HG03354 (cell line): ENCODE measurements around the gene CERS6.

Source experiments
- ATAC-seq: cut with Tn5 transposase; IDR thresholded peaks from one replicate; pipeline ENCODE4 v1.9.1; 2021; ENCODE audit warnings: mild to moderate bottlenecking; ENCODE audit not compliant: unreplicated experiment, poor library complexity, severe bottlenecking

Gene CERS6

DNA sequence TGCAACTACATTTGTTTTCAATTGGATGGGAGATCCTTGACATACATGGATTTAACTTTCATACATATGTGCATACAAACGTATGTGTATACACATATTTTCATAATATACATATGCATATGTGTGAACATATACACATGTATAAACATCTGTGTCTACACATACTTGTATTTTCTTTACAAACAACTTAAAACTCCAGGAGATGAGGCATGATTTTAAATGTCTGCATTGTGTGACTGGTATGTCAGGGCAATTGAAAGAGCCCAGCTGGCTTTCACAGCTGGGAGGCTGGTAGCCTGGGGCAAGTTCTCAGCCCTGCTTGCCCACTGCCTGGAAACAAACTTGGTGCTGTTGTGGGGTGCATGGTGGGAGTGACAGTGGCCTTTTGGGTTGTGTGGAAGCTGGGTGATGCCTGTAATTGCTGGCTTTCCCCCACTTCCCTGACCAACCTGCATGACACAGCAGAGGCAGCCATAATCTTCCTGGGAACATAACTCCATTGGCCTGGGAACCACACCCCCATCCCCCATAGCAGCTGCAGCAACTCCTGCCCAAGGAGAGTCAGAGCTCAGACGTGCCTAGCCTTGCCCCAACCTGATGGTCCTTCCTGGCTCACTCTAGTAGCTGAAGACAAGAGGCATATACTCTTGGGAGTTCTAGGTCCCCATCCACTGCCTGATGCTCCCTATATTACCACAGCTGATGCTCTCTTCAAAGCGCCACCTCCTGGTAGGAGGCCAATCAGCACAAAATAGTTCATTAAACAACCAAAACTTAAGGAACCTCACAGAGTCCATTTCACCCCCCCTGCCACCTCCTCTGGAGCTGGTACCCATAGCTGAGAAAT lies 158.3 kb downstream of the CERS6 start:
- no peak for ATAC-seq

DNA sequence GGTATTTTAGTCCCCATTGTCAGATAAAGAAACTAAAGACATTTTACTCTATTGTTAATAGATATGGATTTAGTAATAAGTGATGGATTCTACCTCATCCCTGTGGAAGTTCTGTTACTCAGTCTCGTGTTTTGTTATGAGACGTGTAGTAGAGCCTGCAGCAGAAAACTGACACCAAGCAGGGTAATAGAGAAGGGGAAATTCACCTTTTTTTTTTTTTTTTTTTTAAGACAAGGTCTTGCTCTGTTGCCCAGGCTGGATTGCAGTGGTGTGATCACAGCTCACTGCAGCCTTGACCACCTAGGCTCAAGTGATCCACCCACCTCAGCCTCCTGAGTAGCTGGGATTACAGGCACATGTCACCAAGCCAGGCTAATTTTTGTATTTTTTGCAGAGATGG lies 164.5 kb downstream of the CERS6 start:
- no peak for ATAC-seq

DNA sequence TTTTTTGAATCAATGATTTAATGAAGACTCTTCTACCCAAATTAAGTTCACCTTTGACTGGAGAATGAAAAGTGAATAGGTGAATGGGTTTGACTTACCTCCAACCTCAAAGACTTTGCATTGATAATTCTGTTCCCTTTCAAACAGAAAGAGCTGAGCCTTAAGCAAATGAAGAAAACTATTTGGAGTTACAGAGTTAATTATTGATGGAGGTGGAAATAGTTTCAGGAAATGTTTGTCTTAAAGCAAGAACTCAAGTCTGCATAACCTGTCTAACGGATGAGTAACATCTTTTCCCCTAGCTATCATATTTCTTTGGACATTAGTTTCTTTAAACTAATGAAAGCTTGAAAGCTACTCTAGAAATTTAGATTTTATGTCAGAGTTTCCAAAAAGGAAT lies 166.5 kb downstream of the CERS6 start:
- peak; percentile 47 for ATAC-seq

DNA sequence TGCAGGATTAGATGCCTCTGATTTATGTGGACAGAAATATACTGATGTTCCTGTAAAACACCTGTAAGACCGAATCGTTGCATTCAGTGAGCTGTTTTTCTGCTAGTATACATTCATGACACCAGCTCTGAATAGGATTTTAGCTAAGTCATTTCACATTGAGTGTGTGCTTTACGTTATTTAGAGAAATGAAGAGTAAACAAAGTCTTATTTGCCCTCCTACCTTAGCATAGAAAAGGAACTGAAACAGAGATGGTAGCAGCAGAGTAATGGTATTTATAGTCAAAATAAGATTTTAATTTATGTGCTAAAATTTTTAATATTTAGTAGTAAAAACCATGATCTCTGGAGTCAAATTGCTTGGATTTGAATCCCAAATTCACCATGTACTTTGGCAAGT lies 168.0 kb downstream of the CERS6 start:
- ATAC-seq, result no peak

DNA sequence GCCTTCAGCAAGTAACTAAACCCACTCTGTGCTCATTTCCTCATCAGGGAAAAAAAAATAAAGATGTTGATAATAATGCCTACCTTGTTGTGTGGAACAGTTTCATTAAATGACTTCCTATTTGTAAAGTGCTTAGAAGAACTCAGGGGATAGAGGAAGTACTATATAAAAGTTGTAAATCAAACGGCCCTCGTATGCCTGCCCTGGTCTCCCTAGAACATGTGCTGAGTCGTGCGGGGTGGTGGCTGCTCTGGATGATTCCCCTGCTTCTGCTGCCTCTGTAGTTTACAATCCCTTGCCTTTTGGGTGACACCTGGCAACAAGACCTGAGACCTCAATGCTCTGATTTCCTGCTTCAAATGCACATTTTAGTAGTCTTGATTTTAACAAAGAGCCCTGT lies 170.0 kb downstream of the CERS6 start:
- no peak for ATAC-seq

DNA sequence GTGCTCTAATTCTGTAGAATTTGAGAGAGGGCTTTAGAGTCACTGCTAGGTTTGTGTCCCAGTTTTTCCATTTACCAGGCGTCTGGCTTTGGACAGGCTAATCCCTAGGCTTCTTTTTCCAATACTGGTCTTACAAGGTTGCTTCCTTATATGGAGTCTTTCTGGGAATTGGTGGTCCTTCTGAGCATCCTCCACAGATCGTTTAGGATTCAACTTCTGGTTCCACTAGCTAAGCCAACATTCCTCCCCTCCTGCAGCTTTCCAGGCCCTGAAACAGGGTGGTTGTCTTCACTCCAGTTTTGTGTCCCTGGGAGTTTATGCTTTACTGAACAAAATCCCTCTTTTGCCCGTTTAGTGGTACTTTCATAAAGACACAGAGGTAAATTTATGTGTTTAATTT lies 170.6 kb downstream of the CERS6 start:
- ATAC-seq, result no peak

DNA sequence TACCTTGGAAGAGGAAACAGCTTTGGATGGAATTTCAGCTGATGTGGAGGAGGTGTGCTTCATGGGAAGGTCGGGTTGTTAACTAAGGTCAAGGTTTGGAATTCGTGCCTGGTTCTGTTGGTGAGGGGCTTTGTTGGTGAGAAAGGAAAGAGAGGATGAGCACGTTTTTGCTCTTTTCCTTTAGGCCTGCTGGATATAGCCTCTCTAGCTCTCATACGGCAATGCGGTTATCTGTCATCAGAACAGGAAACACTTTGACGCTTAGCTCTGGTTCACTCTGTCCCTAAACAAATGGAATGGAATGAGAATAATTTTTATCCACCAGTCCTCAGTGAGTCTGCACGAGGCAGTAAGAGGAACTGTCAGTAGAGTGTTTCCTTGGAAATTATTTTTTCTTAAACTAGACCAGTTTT lies 176.6 kb downstream of the CERS6 start:
- ATAC-seq, result peak; percentile 30

DNA sequence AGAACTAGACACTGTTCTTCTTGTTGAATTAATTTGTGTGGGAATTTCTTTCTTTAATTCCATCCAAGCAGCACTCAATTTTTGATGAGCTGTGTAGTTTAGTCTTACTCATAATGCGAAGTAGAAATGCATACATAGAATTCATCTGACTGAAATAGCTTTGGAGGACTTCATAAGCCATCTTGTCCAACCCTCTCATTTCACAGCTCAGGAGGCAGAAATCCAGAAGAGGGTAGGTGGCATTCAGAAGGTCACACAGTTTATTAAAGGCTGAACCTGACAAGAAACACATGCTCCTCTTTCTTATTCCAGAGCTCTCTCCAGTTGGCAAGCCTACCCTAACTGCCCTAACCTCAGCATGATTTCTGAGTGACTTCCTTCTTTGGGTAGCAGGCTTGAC lies 177.1 kb downstream of the CERS6 start:
- no peak for ATAC-seq

DNA sequence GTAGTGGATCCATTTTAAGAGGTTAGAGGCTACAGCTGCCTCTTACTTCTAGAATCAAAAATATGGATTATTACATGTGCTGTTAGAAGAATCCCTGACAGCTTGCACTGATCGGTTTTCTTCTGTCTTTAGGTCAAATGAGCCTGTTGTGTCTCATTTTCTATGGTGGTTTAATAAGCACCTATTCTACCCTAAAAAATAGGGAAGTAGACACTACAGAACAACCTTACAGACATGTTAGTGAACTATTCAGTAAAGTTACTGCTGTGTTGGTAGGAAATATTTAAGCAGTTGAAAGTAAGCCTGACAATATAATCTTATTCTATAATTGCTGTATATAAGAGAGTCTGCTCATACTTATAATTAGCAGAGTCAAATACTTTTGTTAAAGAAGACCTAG lies 177.8 kb downstream of the CERS6 start:
- peak; percentile 56 for ATAC-seq

DNA sequence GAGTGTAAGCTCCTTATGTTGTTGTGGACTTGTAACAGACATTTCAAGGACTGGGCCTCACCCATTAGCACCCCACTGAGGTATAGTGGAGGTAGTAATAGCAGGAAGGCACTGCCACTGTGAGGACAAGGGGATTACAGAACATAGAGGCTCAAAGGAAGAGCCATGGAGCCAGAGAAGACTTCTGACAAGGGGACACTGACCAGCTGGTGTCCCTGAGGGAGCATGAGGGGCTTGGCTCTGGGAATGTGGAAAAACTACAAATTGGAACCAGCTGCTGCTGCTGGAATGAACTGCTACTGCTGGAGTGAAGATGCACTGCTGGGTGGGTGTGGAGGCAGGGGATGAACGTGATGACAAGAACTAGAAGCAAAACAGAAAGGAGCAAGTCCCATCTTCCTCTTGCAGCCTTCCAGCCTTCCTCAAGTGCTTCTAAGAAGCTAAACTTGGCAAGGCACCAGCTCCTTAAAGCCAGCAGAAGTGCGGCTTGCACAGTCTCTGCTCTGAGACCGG lies 179.0 kb downstream of the CERS6 start:
- peak; percentile 43 for ATAC-seq

DNA sequence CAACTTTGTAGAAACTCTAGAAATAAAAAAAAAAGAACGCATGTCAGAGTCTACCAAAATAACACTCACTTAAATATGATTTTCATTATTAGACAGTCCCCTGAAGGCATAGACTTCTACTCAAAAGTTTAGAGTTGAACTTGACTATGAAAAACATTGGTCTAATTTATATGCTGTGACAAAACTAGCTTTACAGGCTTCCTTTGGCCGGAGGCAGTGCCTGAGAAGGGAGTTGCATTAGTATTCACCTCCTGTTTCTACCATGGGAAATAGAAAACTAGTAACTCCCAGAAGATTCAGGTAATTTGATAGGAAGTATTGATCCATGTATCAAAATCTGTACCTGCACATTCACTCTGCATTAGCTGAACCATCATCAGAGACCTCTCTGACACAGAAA lies 182.9 kb downstream of the CERS6 start:
- ATAC-seq, result no peak

DNA sequence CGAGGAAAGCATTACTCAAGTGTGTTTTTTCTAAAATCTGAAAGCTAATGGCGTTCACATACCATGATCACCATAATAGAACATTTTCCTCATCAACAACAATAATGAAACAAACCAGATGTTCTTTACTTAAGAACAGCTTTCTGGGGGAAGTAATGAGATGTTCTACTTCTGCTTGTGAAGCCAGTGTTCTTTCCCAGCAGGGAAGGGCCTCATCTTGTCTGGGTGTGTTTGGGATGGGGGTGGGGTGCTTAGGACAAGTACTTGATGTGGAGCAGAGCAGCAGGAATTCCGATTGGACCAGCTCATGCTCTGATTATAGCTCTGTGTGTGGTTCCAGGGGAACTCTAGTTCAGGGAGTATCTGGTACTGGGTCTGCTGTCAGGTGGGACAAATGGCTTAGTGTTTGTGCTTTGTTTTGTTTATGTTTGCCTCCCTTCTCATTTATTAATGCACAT lies 183.4 kb downstream of the CERS6 start:
- ATAC-seq, result no peak

DNA sequence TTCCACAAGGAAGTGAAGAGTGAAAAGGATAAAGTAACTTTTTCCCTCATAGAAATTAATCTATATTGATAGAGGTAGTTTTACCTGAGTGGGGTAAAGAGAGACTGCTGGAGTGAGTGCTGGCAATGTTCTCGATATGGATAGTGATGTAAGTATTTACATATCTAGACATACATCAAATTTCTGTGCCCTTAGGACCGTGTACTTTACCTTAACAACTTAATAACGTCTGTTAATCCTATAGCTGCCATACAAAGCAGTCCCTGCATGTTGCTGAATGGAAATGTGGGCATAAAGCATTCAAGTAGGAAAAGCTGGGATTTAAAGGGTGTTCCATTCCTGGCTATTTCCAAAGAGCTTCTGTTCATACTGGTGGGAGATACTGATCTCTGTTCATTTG lies 184.0 kb downstream of the CERS6 start:
- no peak for ATAC-seq

DNA sequence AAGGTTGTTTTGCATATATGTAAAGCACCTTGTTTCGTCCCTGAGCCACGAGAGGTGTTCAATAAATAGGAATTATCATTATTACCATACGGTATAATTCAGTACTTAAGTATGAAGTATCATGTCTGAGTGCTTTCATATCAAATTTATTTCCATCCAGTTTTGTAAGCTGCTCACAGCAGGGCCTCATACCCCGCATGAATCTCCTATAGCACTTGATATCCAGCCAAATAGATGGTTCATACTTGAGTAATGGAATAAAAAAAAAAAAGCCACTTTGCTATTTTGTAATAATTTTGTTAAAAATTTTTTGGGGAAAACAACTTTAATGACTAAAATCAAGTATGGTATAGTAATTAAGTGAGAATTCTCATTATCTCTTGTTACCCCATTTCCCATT lies 185.6 kb downstream of the CERS6 start:
- ATAC-seq, result no peak

DNA sequence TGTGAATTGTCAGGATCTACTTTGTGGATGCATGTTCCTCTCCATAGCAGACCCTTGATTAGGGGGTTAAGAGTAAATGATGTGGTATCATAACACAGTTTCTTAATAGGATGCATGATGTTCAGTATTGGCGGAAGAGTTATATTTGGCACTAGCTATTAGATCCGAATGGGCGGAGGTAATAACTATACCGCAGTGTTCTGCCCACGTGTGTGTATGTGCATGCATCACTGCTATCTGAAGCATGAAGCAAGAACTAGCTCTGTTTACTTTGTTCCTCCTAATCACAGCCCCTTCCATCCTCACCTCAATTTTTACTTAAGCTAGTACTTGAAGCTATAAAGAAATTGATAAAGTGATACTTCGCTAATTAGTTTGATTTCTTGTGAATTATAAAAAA lies 186.8 kb downstream of the CERS6 start:
- no peak for ATAC-seq

DNA sequence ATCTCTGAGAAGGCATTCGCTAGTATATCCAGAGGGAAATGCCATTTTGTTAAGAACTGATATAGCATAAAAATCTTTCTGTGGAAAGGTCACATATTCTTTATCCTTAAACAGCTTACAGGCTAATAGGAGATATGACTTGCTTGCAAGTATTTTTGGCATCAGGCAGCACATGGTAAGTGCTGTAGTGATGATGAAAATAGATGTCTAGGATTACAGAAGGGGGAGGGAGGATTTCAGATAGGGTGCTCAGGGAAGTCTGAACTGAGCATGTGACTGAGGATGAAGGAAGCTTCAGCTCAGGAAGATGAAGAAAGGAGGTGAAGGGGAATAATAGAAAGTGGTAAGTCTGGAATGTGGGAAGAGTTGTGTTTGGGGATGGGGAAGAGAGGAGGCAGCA lies 187.9 kb downstream of the CERS6 start:
- ATAC-seq, result no peak

DNA sequence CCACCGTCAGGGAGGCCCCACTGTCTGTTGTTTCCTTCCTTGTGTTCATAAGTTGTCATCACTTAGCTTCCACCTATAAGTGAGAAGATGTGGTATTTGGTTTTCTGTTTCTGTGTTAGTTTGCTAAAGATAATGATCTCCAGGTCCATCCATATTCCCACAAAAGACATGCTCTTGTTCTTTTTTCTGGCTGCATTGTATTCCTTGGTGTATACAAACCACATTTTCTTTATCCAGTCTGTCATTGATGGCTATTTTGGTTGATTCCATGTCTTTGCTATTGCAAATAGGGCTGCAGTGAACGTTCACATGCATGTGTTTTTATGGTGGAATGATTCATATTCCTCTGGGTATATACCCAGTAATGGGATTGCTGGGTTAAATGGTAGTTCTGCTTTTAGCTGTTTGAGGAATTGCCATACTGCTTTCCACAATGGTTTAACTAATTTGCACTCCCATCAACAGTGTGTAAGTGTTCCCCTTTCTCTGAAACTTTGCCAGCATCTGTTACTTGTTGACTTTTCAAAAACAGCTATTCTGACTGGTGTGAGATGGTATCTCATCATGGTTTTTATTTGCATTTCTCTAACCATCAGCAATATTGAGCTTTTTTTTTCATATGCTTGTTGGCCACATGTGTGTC lies 189.7 kb downstream of the CERS6 start:
- no peak for ATAC-seq

DNA sequence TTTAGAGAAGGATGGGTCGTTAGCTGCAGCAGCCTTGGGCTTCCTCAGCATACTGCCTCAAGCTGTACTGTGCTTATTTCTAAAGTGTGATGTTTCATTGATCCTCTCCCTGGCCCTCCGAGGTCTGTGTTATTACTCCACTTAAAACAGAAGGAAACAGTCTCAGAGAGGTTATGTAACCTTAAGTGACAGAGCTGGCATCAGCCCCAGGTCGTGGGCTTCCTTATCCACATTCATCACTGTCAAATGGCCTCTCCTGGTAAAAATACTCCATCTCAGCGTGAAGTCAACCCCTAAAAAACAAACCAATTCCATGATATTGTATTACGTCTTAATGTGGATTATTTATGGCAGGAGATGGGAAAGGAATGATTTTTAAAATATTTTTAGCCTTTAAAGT lies 193.0 kb downstream of the CERS6 start:
- ATAC-seq, result no peak

DNA sequence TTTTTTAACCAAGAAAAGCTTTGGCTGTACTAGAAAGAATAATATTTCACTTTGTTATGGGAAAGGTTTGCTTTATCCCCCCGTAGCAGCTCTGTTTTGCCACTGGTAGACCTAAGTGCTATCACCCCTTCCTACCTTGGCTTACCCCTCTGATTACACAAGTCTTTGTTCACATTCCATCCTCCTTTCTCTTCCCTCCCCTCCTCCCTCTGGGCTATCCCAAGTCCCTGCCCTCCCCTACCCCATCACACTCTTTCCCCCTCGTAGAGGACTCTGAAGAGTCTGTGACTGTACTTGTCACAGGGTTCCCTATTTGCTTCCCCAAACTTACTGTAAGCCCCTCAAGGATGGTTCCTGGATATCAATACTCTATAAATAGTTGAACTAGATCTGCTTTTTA lies 193.5 kb downstream of the CERS6 start:
- no peak for ATAC-seq

DNA sequence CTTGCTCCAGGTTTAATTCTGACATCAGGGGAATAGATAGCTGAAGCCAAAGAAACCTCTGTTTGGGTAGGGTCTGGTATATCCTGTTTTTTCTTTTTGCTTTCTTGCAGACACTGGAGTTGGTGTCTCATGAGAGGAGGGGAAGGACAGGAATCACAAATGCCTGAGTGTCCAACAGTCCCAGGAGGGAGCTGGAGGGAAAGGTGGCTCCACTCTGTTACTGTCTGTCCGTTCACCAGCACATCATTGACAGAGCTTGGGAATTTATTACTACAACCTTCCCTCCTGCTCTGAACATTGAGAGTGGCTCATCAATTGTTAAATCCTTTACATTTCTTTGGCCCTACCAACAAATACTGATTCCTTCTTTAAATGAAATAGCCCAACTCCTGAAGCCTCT lies 194.1 kb downstream of the CERS6 start:
- no peak for ATAC-seq

DNA sequence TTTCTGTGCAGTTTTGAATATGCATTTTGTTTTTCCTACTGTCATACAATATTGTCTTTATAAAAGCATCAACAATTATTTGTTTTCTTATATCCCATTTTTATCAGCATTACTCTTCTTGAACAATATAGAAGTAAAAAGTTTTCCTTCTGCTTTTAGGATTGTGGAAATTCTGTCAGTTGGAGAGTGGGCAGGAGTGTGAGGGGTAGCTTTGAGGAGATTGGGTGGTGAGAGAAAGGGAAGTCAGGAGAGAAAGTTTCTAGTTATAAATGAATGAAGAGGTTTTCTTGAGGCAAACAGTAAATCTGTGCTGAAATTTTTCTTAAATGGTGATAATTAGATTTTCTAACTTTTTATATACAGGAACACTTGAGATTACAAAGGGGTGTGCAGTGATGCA lies 194.7 kb downstream of the CERS6 start:
- no peak for ATAC-seq
